BLaER1 treated with 17β-estradiol and CSF1 and Interleukin-3, amounts not matched to agents 10 nM and 100 nM (cell line): ENCODE data around the gene FSCN2.

ENCODE experiments used
- H3K27ac ChIP-seq, 11 experiments: shearing (Covaris generic); formaldehyde crosslinking; 2 replicates each; pipeline ENCODE4 v1.8.1; 2022
- H3K27me3 ChIP-seq, 11 experiments: shearing (Covaris generic); formaldehyde crosslinking; 2 replicates each; pipeline ENCODE4 v1.8.1; 2022
- H3K36me3 ChIP-seq, 11 experiments: shearing (Covaris generic); formaldehyde crosslinking; 2 replicates each; pipeline ENCODE4 v1.8.1; 2022
- H3K4me1 ChIP-seq, 10 experiments: shearing (Covaris generic); formaldehyde crosslinking; 2 replicates each; pipeline ENCODE4 v1.8.1; 2022
- H3K4me2 ChIP-seq, 11 experiments: shearing (Covaris generic); formaldehyde crosslinking; 2 replicates each; pipeline ENCODE4 v1.8.1; 2022
- H3K4me3 ChIP-seq, 10 experiments: shearing (Covaris generic); formaldehyde crosslinking; 2 replicates each; pipeline ENCODE4 v1.8.1; 2022
- H3K9ac ChIP-seq, 11 experiments: shearing (Covaris generic); formaldehyde crosslinking; 2 replicates each; pipeline ENCODE4 v1.8.1; 2022
- H3K9me3 ChIP-seq, 11 experiments: shearing (Covaris generic); formaldehyde crosslinking; replicated peaks in 1 of 11; 2 replicates each; pipeline ENCODE4 v1.8.1; 2022
- H4K20me1 ChIP-seq, 11 experiments: shearing (Covaris generic); formaldehyde crosslinking; 2 replicates each; pipeline ENCODE4 v1.8.1; 2022
- Cebpa-rat ChIP-seq, 11 experiments: shearing (Covaris generic); IDR thresholded peaks; 2 replicates each; pipeline ENCODE4 v1.8.1; 2022

The FSCN2 gene

DNA sequence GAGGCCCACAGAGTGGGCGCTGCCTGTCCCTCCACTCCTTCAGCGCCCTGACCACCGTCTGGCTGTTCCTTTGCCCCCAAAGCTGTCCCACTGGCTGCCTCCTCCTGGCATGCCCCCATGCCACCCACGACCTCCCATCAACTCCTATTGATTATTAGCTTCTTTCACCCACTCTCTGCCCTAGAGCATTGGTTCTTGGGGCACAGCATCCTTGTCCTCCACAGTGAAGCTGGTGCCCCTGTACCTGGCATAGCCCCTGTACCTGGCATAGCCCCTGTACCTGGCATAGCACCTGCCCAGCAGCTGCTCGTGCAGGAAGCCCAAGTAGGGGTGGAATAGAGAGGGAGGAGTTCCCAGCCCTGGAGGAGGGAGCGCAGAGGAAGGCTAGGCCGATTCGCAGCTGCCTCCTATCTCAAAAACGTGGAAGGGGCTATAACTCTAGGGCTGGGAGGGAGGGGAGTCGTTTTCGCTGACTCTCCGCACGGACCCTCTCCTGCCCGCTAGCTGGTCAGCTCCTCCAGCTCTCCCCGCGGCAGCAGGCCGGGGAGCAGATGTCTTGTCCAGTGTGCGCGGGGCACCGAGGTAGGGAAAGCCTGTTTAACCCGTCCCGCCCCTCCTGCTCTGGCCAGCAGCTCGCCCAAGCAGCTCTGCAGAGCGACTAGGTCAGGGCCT is 9.9 kb upstream of the FSCN2 start:
- Histone ChIP-seq H3K36me3 (peaks cover 0 to 5% (median 0%) of the 10 kb centered on the region in 11 experiments; a peak in 1 of 22 replicates), H3K4me3 (peak overlapping the region; percentile 48 to 100 (median 79)), H3K27ac (peak overlapping the region in 8 of 11 experiments; percentile 48 to 100 (median 87); a peak in 17 of 22 replicates), H3K9ac (peak overlapping the region; percentile 62 to 100 (median 76); a peak in 20 of 22 replicates), H3K4me1 (peaks cover 50 to 77% (median 62%) of the 10 kb centered on the region in 10 experiments), H3K4me2 (peak overlapping the region; percentile 97 to 100 (median 100)), H3K27me3 (peaks cover 0 to 25% (median 18%) of the 10 kb centered on the region in 11 experiments; a peak in 19 of 22 replicates), H4K20me1 (peaks cover 0 to 49% (median 21%) of the 10 kb centered on the region in 11 experiments; a peak in 12 of 22 replicates), H3K9me3 (no peaks in the 10 kb centered on the region)
- TF ChIP-seq Cebpa-rat (IDR thresholded peaks at IDR 0.05) = no peak

GRCh38 chr17:81518785-81519283 is 9.3 kb upstream of the FSCN2 start:
- H3K4me2 ChIP-seq = peak overlapping the region; percentile 97 to 100 (median 100)
- H3K9me3 ChIP-seq = no peaks in the 10 kb centered on the region
- no peak for TF ChIP-seq Cebpa-rat (IDR thresholded peaks at IDR 0.05)
- peaks cover 0 to 55% (median 23%) of the 10 kb centered on the region in 11 experiments; a peak in 12 of 22 replicates for H4K20me1 ChIP-seq
- peaks cover 0 to 5% (median 0%) of the 10 kb centered on the region in 11 experiments; a peak in 1 of 22 replicates for H3K36me3 ChIP-seq
- peak overlapping the region; percentile 40 to 100 (median 75) for H3K9ac ChIP-seq
- peak overlapping the region; percentile 48 to 100 (median 79) for H3K4me3 ChIP-seq
- H3K4me1 ChIP-seq = peaks cover 56 to 78% (median 68%) of the 10 kb centered on the region in 10 experiments
- peak overlapping the region in 9 of 11 experiments; percentile 24 to 100 (median 75); a peak in 18 of 22 replicates for H3K27ac ChIP-seq
- peaks cover 0 to 25% (median 18%) of the 10 kb centered on the region in 11 experiments; a peak in 19 of 22 replicates for H3K27me3 ChIP-seq

DNA sequence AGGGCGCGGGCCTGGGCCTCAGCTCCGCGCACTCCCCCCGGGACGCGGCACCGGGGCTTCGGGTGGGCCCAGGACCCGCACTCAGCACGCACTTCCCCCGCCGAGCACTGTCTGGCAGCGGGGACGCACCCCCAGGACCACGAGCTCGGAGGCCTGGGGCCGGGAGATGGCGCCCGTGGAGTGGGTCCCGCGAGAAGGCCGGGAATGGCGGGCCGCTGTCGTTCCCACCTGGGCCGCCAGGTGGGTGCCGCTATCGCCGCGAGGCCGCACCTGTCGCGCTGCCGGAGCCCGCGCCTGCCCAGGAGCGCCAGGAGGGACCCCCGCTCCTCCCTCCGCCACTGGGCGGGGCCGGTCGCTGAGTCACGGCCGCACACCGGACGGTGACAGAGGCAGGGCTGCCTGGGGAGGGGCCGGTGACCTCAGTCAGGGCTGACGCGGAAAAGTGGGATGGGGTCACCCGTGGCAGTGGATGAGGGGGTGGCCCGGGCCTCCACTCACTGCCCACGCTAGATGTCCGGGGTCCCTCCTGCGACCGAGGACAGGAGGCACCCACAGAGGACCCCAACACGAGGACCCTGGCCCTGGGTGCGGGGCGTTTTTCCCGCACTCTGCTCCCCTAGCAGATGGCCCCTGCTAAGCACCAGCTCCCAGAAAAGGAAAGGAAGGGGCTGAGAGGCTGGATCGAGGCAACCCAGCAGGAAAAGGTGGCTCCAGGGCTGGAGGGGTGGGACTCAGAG is 8.7 kb upstream of the FSCN2 start:
- Histone ChIP-seq H3K36me3 (peaks cover 0 to 5% (median 0%) of the 10 kb centered on the region in 11 experiments; a peak in 1 of 22 replicates), H3K4me3 (peak overlapping the region; percentile 48 to 100 (median 79)), H3K4me1 (peaks cover 56 to 81% (median 74%) of the 10 kb centered on the region in 10 experiments), H3K9ac (peak overlapping the region; percentile 40 to 100 (median 75)), H3K27me3 (peaks cover 0 to 25% (median 18%) of the 10 kb centered on the region in 11 experiments; a peak in 19 of 22 replicates), H4K20me1 (peaks cover 0 to 60% (median 24%) of the 10 kb centered on the region in 11 experiments; a peak in 12 of 22 replicates), H3K4me2 (peak overlapping the region; percentile 97 to 100 (median 100)), H3K9me3 (no peaks in the 10 kb centered on the region), H3K27ac (peak overlapping the region in 9 of 11 experiments; percentile 24 to 100 (median 75); a peak in 17 of 22 replicates)
- TF ChIP-seq Cebpa-rat (IDR thresholded peaks at IDR 0.05) = no peak

- H3K27ac ChIP-seq = peak overlapping the region in 2 of 11 experiments; percentile 53 to 100; a peak in 3 of 22 replicates
- H3K4me3 ChIP-seq = peak overlapping the region in 8 of 10 experiments; percentile 59 to 100 (median 79); a peak in 13 of 20 replicates
- H4K20me1 ChIP-seq = peaks cover 0 to 60% (median 24%) of the 10 kb centered on the region in 11 experiments; a peak in 12 of 22 replicates
- peaks cover 0 to 5% (median 0%) of the 10 kb centered on the region in 11 experiments; a peak in 1 of 22 replicates for H3K36me3 ChIP-seq
- H3K4me1 ChIP-seq = peaks cover 56 to 82% (median 76%) of the 10 kb centered on the region in 10 experiments
- H3K4me2 ChIP-seq = peak overlapping the region; percentile 97 to 100 (median 100)
- no peak for TF ChIP-seq Cebpa-rat (IDR thresholded peaks at IDR 0.05)
- H3K9me3 ChIP-seq = no peaks in the 10 kb centered on the region
- peak overlapping the region in 10 of 11 experiments; percentile 40 to 100 (median 74); a peak in 12 of 22 replicates for H3K9ac ChIP-seq
- H3K27me3 ChIP-seq = peaks cover 0 to 25% (median 18%) of the 10 kb centered on the region in 11 experiments; a peak in 19 of 22 replicates
Measured at GRCh38 chr17:81520021-81520901, 7.9 kb upstream of the FSCN2 start.

DNA sequence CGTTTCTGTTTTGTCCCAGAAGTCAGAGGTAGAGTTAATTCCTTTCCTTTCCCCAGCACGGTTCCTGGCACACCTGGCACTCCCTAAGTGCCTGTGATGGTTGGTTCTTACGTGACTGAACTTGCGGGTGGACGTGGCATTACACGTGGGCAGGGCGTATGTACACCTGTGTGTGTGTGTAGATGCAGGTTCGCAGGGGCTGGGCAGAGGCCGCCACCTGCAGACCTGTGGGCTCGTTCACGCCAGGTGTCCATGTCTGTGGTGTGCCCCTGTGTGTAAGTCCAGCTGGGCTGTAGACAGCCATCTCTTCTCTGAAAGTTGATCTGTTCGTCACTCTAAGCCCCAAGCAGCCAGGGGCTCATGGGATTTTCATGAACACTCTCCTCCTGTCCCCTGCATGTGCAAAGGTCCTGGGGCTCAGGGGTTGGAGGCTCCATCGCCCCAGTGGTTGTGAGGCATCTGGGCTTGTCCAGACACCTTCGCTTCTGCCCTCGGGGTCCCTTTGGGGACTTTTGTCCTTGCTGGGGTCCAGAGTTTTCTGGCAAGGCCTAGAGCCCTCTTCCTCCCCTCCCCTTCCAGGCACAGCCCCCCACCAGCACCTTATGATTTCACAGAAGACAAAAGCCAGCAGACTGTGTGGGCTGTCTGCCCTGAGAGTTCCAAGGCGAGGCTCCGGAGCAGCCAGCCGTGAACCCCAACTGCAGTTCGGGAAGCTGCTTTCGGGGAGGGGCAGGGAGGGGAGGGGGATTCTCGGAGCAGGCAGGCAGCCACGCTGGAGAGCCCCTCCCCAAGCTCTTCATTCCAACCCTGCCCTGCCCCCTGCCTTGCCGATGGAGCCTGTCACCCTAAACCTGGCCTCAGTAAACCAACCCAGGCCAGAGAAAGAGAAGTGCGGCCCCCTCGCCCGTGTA is 5.4 kb upstream of the FSCN2 start:
- no peak overlapping the region for H3K27ac ChIP-seq
- H3K27me3 ChIP-seq = peaks cover 16 to 45% (median 36%) of the 10 kb centered on the region in 11 experiments
- no peak overlapping the region for H3K4me3 ChIP-seq
- H3K9me3 ChIP-seq = no peaks in the 10 kb centered on the region
- TF ChIP-seq Cebpa-rat (IDR thresholded peaks at IDR 0.05) = no peak
- H3K36me3 ChIP-seq = no peaks in the 10 kb centered on the region
- H3K4me1 ChIP-seq = peaks cover 35 to 58% (median 52%) of the 10 kb centered on the region in 10 experiments
- H3K4me2 ChIP-seq = peak overlapping the region; percentile 39 to 76 (median 66); a peak in 20 of 22 replicates
- peaks cover 0 to 59% (median 25%) of the 10 kb centered on the region in 11 experiments; a peak in 12 of 22 replicates for H4K20me1 ChIP-seq
- peak overlapping the region in 3 of 11 experiments; percentile 17 to 39 (median 30); a peak in 5 of 22 replicates for H3K9ac ChIP-seq

- no peaks in the 10 kb centered on the region for H3K36me3 ChIP-seq
- H3K4me3 ChIP-seq = no peak overlapping the region
- H3K9ac ChIP-seq = peak overlapping the region in 6 of 11 experiments; percentile 5 to 44 (median 24); a peak in 6 of 22 replicates
- H4K20me1 ChIP-seq = peaks cover 0 to 60% (median 24%) of the 10 kb centered on the region in 11 experiments; a peak in 11 of 22 replicates
- no peaks in the 10 kb centered on the region for H3K9me3 ChIP-seq
- H3K27ac ChIP-seq = no peak overlapping the region
- peak overlapping the region; percentile 39 to 76 (median 66); a peak in 21 of 22 replicates for H3K4me2 ChIP-seq
- H3K4me1 ChIP-seq = peaks cover 27 to 50% (median 45%) of the 10 kb centered on the region in 10 experiments
- H3K27me3 ChIP-seq = peaks cover 24 to 53% (median 43%) of the 10 kb centered on the region in 11 experiments
- TF ChIP-seq Cebpa-rat (IDR thresholded peaks at IDR 0.05) = no peak
Measured at GRCh38 chr17:81523402-81524038, 4.7 kb upstream of the FSCN2 start.
